ENCODE data around the gene EMX1. TPM values are rescaled to one million over a fixed set of nuclear protein-coding genes. Genes with fewer than 3 reads are reported as not detected.

The EMX1 gene
- polyA plus RNA-seq, 1 donor from 2014 or later: 0.33 TPM

- Histone ChIP-seq H3F3A (ENCODE audit: insufficient read depth, low read length, poor library complexity, severe bottlenecking) (no peaks in the 10 kb centered on the region), H3K9me3 (ENCODE audit: low read length) (no peaks in the 10 kb centered on the region), H4K20me1 (ENCODE audit: insufficient read depth) (no peaks in the 10 kb centered on the region), H2AFZ (ENCODE audit: low read depth, low read length) (no peak overlapping the region), H3K27ac (ENCODE audit: low read length) (no peak overlapping the region), H3K9me2 (ENCODE audit: insufficient read depth, low read length) (no peaks in the 10 kb centered on the region), H3K36me3 (ENCODE audit: insufficient read depth, low read length) (no peaks in the 10 kb centered on the region), H3K27me3 (ENCODE audit: insufficient read depth, low read depth, low read length) (no peaks in the 10 kb centered on the region), H3K4me3 (ENCODE audit: low read length) (no peak overlapping the region), H3K4me2 (ENCODE audit: low read length) (no peak overlapping the region), H3K79me2 (replicated peaks; ENCODE audit: insufficient read depth, low read length) (no peaks in the 10 kb centered on the region), H3K9ac (ENCODE audit: low read length) (no peak overlapping the region)
- TF ChIP-seq POLR2AphosphoS5 (IDR thresholded peaks at IDR 0.05) (no peak), MXI1 (conservative IDR thresholded peaks at IDR 0.05; ENCODE audit: poor library complexity, severe bottlenecking) (no peak), EZH2 (IDR thresholded peaks at IDR 0.05; ENCODE audit: borderline replicate concordance, insufficient read depth, low read length, poor library complexity, severe bottlenecking) (no peak), EP300 (conservative IDR thresholded peaks at IDR 0.05; ENCODE audit: poor library complexity, severe bottlenecking) (no peak), TAF1 (IDR thresholded peaks at IDR 0.05; ENCODE audit: low read depth) (no peak), CTCF (IDR thresholded peaks at IDR 0.05; ENCODE audit: poor library complexity, severe bottlenecking) (no peak), RAD21 (conservative IDR thresholded peaks at IDR 0.05) (no peak), SMC3 (conservative IDR thresholded peaks at IDR 0.05; ENCODE audit: poor library complexity) (no peak)
- TF ChIP-seq, protein P1, sequence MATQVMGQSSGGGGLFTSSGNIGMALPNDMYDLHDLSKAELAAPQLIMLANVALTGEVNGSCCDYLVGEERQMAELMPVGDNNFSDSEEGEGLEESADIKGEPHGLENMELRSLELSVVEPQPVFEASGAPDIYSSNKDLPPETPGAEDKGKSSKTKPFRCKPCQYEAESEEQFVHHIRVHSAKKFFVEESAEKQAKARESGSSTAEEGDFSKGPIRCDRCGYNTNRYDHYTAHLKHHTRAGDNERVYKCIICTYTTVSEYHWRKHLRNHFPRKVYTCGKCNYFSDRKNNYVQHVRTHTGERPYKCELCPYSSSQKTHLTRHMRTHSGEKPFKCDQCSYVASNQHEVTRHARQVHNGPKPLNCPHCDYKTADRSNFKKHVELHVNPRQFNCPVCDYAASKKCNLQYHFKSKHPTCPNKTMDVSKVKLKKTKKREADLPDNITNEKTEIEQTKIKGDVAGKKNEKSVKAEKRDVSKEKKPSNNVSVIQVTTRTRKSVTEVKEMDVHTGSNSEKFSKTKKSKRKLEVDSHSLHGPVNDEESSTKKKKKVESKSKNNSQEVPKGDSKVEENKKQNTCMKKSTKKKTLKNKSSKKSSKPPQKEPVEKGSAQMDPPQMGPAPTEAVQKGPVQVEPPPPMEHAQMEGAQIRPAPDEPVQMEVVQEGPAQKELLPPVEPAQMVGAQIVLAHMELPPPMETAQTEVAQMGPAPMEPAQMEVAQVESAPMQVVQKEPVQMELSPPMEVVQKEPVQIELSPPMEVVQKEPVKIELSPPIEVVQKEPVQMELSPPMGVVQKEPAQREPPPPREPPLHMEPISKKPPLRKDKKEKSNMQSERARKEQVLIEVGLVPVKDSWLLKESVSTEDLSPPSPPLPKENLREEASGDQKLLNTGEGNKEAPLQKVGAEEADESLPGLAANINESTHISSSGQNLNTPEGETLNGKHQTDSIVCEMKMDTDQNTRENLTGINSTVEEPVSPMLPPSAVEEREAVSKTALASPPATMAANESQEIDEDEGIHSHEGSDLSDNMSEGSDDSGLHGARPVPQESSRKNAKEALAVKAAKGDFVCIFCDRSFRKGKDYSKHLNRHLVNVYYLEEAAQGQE (IDR thresholded peaks at IDR 0.05; ENCODE audit: borderline replicate concordance): no peak
These were observed 15.5 kb downstream of the EMX1 start for GRCh38 chr2:72932805-72933204.

- no peaks in the 10 kb centered on the region for H3F3A ChIP-seq (ENCODE audit: insufficient read depth, low read length, poor library complexity, severe bottlenecking)
- no peak overlapping the region for H3K9ac ChIP-seq (ENCODE audit: low read length)
- no peaks in the 10 kb centered on the region for H3K9me2 ChIP-seq (ENCODE audit: insufficient read depth, low read length)
- no peak overlapping the region for H3K4me2 ChIP-seq (ENCODE audit: low read length)
- H3K27me3 ChIP-seq (ENCODE audit: insufficient read depth, low read depth, low read length): no peaks in the 10 kb centered on the region
- no peak for TF ChIP-seq CTCF (IDR thresholded peaks at IDR 0.05; ENCODE audit: poor library complexity, severe bottlenecking)
- TF ChIP-seq TAF1 (IDR thresholded peaks at IDR 0.05; ENCODE audit: low read depth): no peak
- TF ChIP-seq EZH2 (IDR thresholded peaks at IDR 0.05; ENCODE audit: borderline replicate concordance, insufficient read depth, low read length, poor library complexity, severe bottlenecking): no peak
- no peak for TF ChIP-seq POLR2AphosphoS5 (IDR thresholded peaks at IDR 0.05)
- no peak for TF ChIP-seq EP300 (conservative IDR thresholded peaks at IDR 0.05; ENCODE audit: poor library complexity, severe bottlenecking)
- no peaks in the 10 kb centered on the region for H3K79me2 ChIP-seq (replicated peaks; ENCODE audit: insufficient read depth, low read length)
- no peaks in the 10 kb centered on the region for H3K9me3 ChIP-seq (ENCODE audit: low read length)
- no peak overlapping the region for H2AFZ ChIP-seq (ENCODE audit: low read depth, low read length)
- no peaks in the 10 kb centered on the region for H4K20me1 ChIP-seq (ENCODE audit: insufficient read depth)
- no peak overlapping the region for H3K27ac ChIP-seq (ENCODE audit: low read length)
- H3K4me3 ChIP-seq (ENCODE audit: low read length): no peak overlapping the region
- no peaks in the 10 kb centered on the region for H3K36me3 ChIP-seq (ENCODE audit: insufficient read depth, low read length)
These were observed 15.9 kb downstream of the EMX1 start for GRCh38 chr2:72933207-72933606.

All from neural cell (in vitro differentiated cells).